Measurements from ENCODE around the gene KSR2.
"Not testable (repeated sequence)": the region's sequence is repeated elsewhere in the genome, so short reads cannot be mapped to it uniquely, and the experiment has no call there.

The KSR2 gene

GRCh38 chr12:117818400-117818799 is 150.4 kb downstream of the KSR2 start:
- DNase-seq, result no peak

- DNase-seq, result no peak
Observed at GRCh38 chr12:117809509-117809908, 159.3 kb downstream of the KSR2 start.

GRCh38 chr12:117807946-117808345 is 160.8 kb downstream of the KSR2 start:
- no peak for DNase-seq

- DNase-seq, result no peak
Observed at GRCh38 chr12:117807355-117807754, 161.4 kb downstream of the KSR2 start.

GRCh38 chr12:117805865-117806264 is 162.9 kb downstream of the KSR2 start:
- DNase-seq, result no peak

- no peak for DNase-seq
Observed at GRCh38 chr12:117803001-117803400, 165.8 kb downstream of the KSR2 start.

GRCh38 chr12:117800711-117801110 is 168.1 kb downstream of the KSR2 start:
- not testable (repeated sequence) for DNase-seq

- no peak for DNase-seq
Observed at GRCh38 chr12:117797202-117797601, 171.6 kb downstream of the KSR2 start.

- no peak for DNase-seq
Observed at GRCh38 chr12:117792877-117793424, 175.8 kb downstream of the KSR2 start.

- no peak for DNase-seq
Observed at GRCh38 chr12:117792471-117792870, 176.3 kb downstream of the KSR2 start.

- no peak for DNase-seq
Observed at GRCh38 chr12:117790948-117791347, 177.8 kb downstream of the KSR2 start.

- DNase-seq, result no peak
Observed at GRCh38 chr12:117790198-117790597, 178.6 kb downstream of the KSR2 start.

GRCh38 chr12:117789195-117789912 is 179.4 kb downstream of the KSR2 start:
- no peak for DNase-seq

- DNase-seq, result no peak
Observed at GRCh38 chr12:117778656-117779055, 190.1 kb downstream of the KSR2 start.

- no peak for DNase-seq
Observed at GRCh38 chr12:117774941-117775775, 193.6 kb downstream of the KSR2 start.

- DNase-seq, result no peak
Observed at GRCh38 chr12:117768860-117769259, 199.9 kb downstream of the KSR2 start.

- no peak for DNase-seq
Observed at GRCh38 chr12:117766008-117766407, 202.8 kb downstream of the KSR2 start.

GRCh38 chr12:117762143-117762542 is 206.6 kb downstream of the KSR2 start:
- no peak for DNase-seq

- DNase-seq, result no peak
Observed at GRCh38 chr12:117761528-117762100, 207.2 kb downstream of the KSR2 start.

GRCh38 chr12:117760990-117761389 is 207.8 kb downstream of the KSR2 start:
- DNase-seq, result no peak

GRCh38 chr12:117750657-117751056 is 218.1 kb downstream of the KSR2 start:
- no peak for DNase-seq

GRCh38 chr12:117749431-117749830 is 219.4 kb downstream of the KSR2 start:
- DNase-seq, result no peak

GRCh38 chr12:117746358-117746757 is 222.4 kb downstream of the KSR2 start:
- DNase-seq, result not testable (repeated sequence)

GRCh38 chr12:117744418-117744817 is 224.4 kb downstream of the KSR2 start:
- no peak for DNase-seq
